Measurements from ENCODE around the gene PIAS1. TPM values are rescaled to one million over a fixed set of nuclear protein-coding genes. Genes with fewer than 3 reads are reported as not detected.
A peak's percentile ranks its signal among the peaks of the same experiment; 100 is the strongest.

The PIAS1 gene
- total and polyA plus RNA-seq, 9 of the 15 experiments (the other 6 are each of a cell fraction or from before 2014, with no cell fraction given) = 18.0 to 59.1 (median 28.5) TPM

- Histone ChIP-seq H3K9me1 (ENCODE audit: control insufficient read depth, insufficient read depth, low read length) (no peaks in the 10 kb centered on the region), H2AFZ (ENCODE audit: low read depth, low read length) (no peak overlapping the region), H3K4me2 (ENCODE audit: insufficient read depth, low read length) (no peak overlapping the region), H3K9me3 (replicated peaks; ENCODE audit: control insufficient read depth, insufficient read depth, low read depth, low read length) (no peaks in the 10 kb centered on the region), H3K36me3 (ENCODE audit: control insufficient read depth, insufficient read depth, low read length) (peaks cover 80% of the 10 kb centered on the region), H3K79me2 (ENCODE audit: control insufficient read depth, insufficient read depth, low read length) (no peaks in the 10 kb centered on the region), H3K27me3 (ENCODE audit: control insufficient read depth in 2 of 2, insufficient read depth in 2 of 2, low read length in 2 of 2) (no peaks in the 10 kb centered on the region), H3K4me1 (replicated peaks in 1 of 2; ENCODE audit: control insufficient read depth in 2 of 2, insufficient read depth in 2 of 2, low read length in 2 of 2) (peaks cover 0 to 8% of the 10 kb centered on the region in 2 experiments; a peak in 3 of 5 replicates), H3K9ac (ENCODE audit: insufficient read depth in 1 of 2, low read depth in 2 of 2, low read length in 2 of 2) (no peak overlapping the region), H3K27ac (ENCODE audit: extremely low read depth, low read depth, low read length) (no peak overlapping the region), H4K20me1 (replicated peaks; ENCODE audit: control insufficient read depth, insufficient read depth, low read length) (no peaks in the 10 kb centered on the region), H3K4me3 (no peak overlapping the region)
- DNase-seq (ENCODE audit: extremely low read depth in 1 of 4, low spot score in 3 of 4) = no peak
- 84% methylated on average over 5 of the region's 5 CpGs for WGBS (ENCODE audit: insufficient coverage, low coverage, missing lambda C conversion rate)
- in situ Hi-C loops (cut with MboI) (no loop called here), intact Hi-C loops (cut with micrococcal nuclease) (no loop called here)
- ChIA-PET POLR2A (interaction anchor here (0.5 to 1.5 kb wide), 8 partner anchors 9 to 285 kb away, joined by 3 to 5 read pairs (median 3); partner anchors contain the start of gene CALML4), CTCF (ENCODE audit: low intra/inter-chr PET ratio) (no interaction called here)
- ATAC-seq = no peak
- TF ChIP-seq CREB3L1 (IDR thresholded peaks at IDR 0.05; ENCODE audit: borderline replicate concordance, low read depth) (no peak), PBX2 (CRISPR knock-in tag; IDR thresholded peaks at IDR 0.05; ENCODE audit: low read depth) (no peak), PBX2 (tag; conservative IDR thresholded peaks at IDR 0.05; ENCODE audit: low read depth) (no peak), ZNF12 (CRISPR knock-in tag; IDR thresholded peaks at IDR 0.05) (no peak), POLR2A (conservative IDR thresholded peaks at IDR 0.05) (peak; percentile 55), VEZF1 (CRISPR knock-in tag; IDR thresholded peaks at IDR 0.05) (no peak), SUPT5H (IDR thresholded peaks at IDR 0.05) (peak; percentile 42; the same call in 1 of the 2 replicates), POLR2AphosphoS2 (IDR thresholded peaks at IDR 0.05; ENCODE audit: low read length) (0 out of 2 replicates have a peak, but pooled peaks have one; percentile 23), POLR2AphosphoS5 (IDR thresholded peaks at IDR 0.05; ENCODE audit: control insufficient read depth, insufficient read depth, low read depth, low read length) (peak; percentile 14; the same call in 1 of the 2 replicates)
- no TSS peak for BruUV-seq (replicated peaks)
- FAIRE-seq = no peak
Measured at GRCh38 chr15:68192804-68193486, 138.8 kb downstream of the PIAS1 start.

Data from K562 (cell line).